K562 (cell line): ENCODE data around the gene EMC8. TPM values are rescaled to one million over a fixed set of nuclear protein-coding genes. Genes with fewer than 3 reads are reported as not detected.
A peak's percentile ranks its signal among the peaks of the same experiment; 100 is the strongest.

Experiments
- CHAMP1 ChIP-seq: fragments of 450-650 bp; IDR thresholded peaks from 2 replicates; pipeline ENCODE4 v1.6.1; 2016; ENCODE audit warnings: mild to moderate bottlenecking
- CHD1 ChIP-seq: fragments of 200-600 bp; sonication (generic); IDR thresholded peaks from one replicate; pipeline ENCODE4 v1.6.1; 2012; ENCODE audit warnings: mild to moderate bottlenecking, moderate library complexity, low read length, inconsistent platforms
- CTCFL ChIP-seq: IDR thresholded peaks from 2 replicates; pipeline ENCODE4 v1.6.1; 2011; ENCODE audit warnings: borderline replicate concordance, low read depth, mild to moderate bottlenecking, moderate library complexity, low read length; ENCODE audit not compliant: insufficient read depth, poor library complexity, severe bottlenecking
- CXXC5 ChIP-seq: fragments of 250-450 bp; sonication (Bioruptor Pico); IDR thresholded peaks from 2 replicates; pipeline ENCODE4 v1.8.0; 2022; ENCODE audit warnings: inconsistent platforms, mild to moderate bottlenecking, moderate library complexity
- DNMT1 ChIP-seq: fragments of 450-650 bp; IDR thresholded peaks from 2 replicates; pipeline ENCODE4 v1.6.1; 2016; ENCODE audit warnings: antibody characterized with exemption, mild to moderate bottlenecking
- DPF2 ChIP-seq: fragments of 450-650 bp; IDR thresholded peaks from 2 replicates; pipeline ENCODE4 v1.6.1; 2016
- FOXP1 ChIP-seq: sonication (generic); formaldehyde crosslinking; IDR thresholded peaks from 2 replicates; pipeline ENCODE4 v1.8.0; 2022; ENCODE audit warnings: mild to moderate bottlenecking, missing genetic modification reagents
- GTF2E2 ChIP-seq: fragments of 200-800 bp; sonication (Bioruptor generic); IDR thresholded peaks from 2 replicates; pipeline ENCODE4 v1.6.1; 2016; ENCODE audit warnings: missing genetic modification characterization, missing compliant biosample characterization
- KAT8 ChIP-seq: fragments of 450-650 bp; IDR thresholded peaks from 2 replicates; pipeline ENCODE4 v1.6.1; 2016; ENCODE audit warnings: low read depth, mild to moderate bottlenecking
- KHSRP ChIP-seq: fragments of 450-650 bp; IDR thresholded peaks from 2 replicates; pipeline ENCODE4 v1.6.1; 2017
- MIER1 ChIP-seq: fragments of 450-650 bp; IDR thresholded peaks from 2 replicates; pipeline ENCODE4 v1.6.1; 2016; ENCODE audit warnings: antibody characterized with exemption, mild to moderate bottlenecking, low read depth
- NCOA1 ChIP-seq: fragments of 450-650 bp; IDR thresholded peaks from 2 replicates; pipeline ENCODE4 v1.6.1; 2016; ENCODE audit warnings: low read depth
- NONO ChIP-seq, 2 experiments: fragments of 200-400 bp in 1 of 2; fragments of 450-650 bp in 1 of 2; formaldehyde crosslinking in 1 of 2; IDR thresholded peaks; 2 replicates each; pipeline ENCODE4 v1.6.1; 2017; ENCODE audit warnings: low read depth in 2 of 2, mild to moderate bottlenecking in 2 of 2, moderate library complexity in 2 of 2, low read length in 1 of 2
- NR2C1 ChIP-seq, 2 experiments: fragments of 450-650 bp; IDR thresholded peaks; 2 replicates each; pipeline ENCODE4 v1.6.1; 2017; ENCODE audit warnings: mild to moderate bottlenecking in 2 of 2, antibody characterized with exemption in 1 of 2, inconsistent platforms in 1 of 2, missing compliant biosample characterization in 1 of 2, missing genetic modification characterization in 1 of 2
- NR2C2 ChIP-seq, 2 experiments: fragments of 200-800 bp in 1 of 2; sonication (Bioruptor generic) in 1 of 2; sonication (generic) in 1 of 2; formaldehyde crosslinking in 1 of 2; IDR thresholded peaks; 2 replicates each; pipeline versions ENCODE4 v1.6.1 to v1.8.0; 2016 to 2022; ENCODE audit warnings: mild to moderate bottlenecking in 1 of 2, missing compliant biosample characterization in 1 of 2, missing genetic modification characterization in 1 of 2, missing genetic modification reagents in 1 of 2
- PCBP2 ChIP-seq: fragments of 200-400 bp; formaldehyde crosslinking; IDR thresholded peaks from 2 replicates; pipeline ENCODE4 v1.6.1; 2018; ENCODE audit warnings: low read length, low read depth, mild to moderate bottlenecking, moderate library complexity; ENCODE audit not compliant: poor library complexity, severe bottlenecking
- RBM25 ChIP-seq: fragments of 200-400 bp; formaldehyde crosslinking; IDR thresholded peaks from 2 replicates; pipeline ENCODE4 v1.6.1; 2018; ENCODE audit warnings: low read length, low read depth, moderate library complexity; ENCODE audit not compliant: severe bottlenecking
- SRSF7 ChIP-seq: fragments of 200-400 bp; formaldehyde crosslinking; optimal IDR thresholded peaks from 2 replicates; pipeline ENCODE3; 2017; ENCODE audit warnings: mild to moderate bottlenecking, low read depth, low read length
- STAG1 ChIP-seq: sonication (generic); formaldehyde crosslinking; IDR thresholded peaks from 2 replicates; pipeline ENCODE4 v1.5.0; 2020; ENCODE audit warnings: missing genetic modification reagents, borderline replicate concordance
- USF1 ChIP-seq: sonication (generic); formaldehyde crosslinking; IDR thresholded peaks from 2 replicates; pipeline ENCODE4 v1.9.0; 2022; ENCODE audit warnings: mild to moderate bottlenecking, missing genetic modification reagents
- ZNF224 ChIP-seq: sonication (generic); formaldehyde crosslinking; IDR thresholded peaks from 2 replicates; pipeline ENCODE4 v1.8.0; 2022; ENCODE audit warnings: mild to moderate bottlenecking, missing genetic modification reagents
- ZNF655 ChIP-seq: fragments of 250-450 bp; sonication (Bioruptor Pico); IDR thresholded peaks from 2 replicates; pipeline ENCODE4 v1.5.0; 2021
- polyA plus RNA-seq, 8 experiments: library from polyadenylated mRNA; depleted of rRNA in 4 of 8; stranded (reverse) in 5 of 8; unstranded in 3 of 8; fragments of >200 nt; fragmentation: Nextera tagmentation in 2 of 8; fragmentation: Illumina TruSeq in 1 of 8; extraction: Ambion mirVana in 2 of 8; extraction: Trizol in 1 of 8; gene quantifications; 2 replicates each; pipeline versions ENCODE4 v1.2.1 to v1.2.3, GENCODE V29; 2011 to 2014; ENCODE audit warnings: inconsistent platforms in 1 of 8, missing spikeins in 1 of 8
- total RNA-seq, 7 experiments: library from RNA; depleted of rRNA in 6 of 7; stranded (reverse); fragments of >200 nt in 6 of 7; fragmentation: Illumina TruSeq in 2 of 7; extraction: Trizol in 2 of 7; gene quantifications; 2 replicates each; pipeline versions ENCODE4 v1.2.1 to v1.2.3, GENCODE V29; 2011 to 2021; ENCODE audit warnings: low replicate concordance in 1 of 7

Gene EMC8
- total and polyA plus RNA-seq, 9 of the 15 experiments (the other 6 are each of a cell fraction or from before 2014, with no cell fraction given) = 11.4 to 81.8 (median 48.6) TPM

GRCh38 chr16:85821390-85822135 lies 22.2 kb upstream of the EMC8 start (continued):
- no peak for TF ChIP-seq USF1 (CRISPR knock-in tag)
- TF ChIP-seq DNMT1 = no peak
- TF ChIP-seq MIER1 = no peak
- TF ChIP-seq ZNF224 (CRISPR knock-in tag) = no peak
- TF ChIP-seq FOXP1 (CRISPR knock-in tag) = no peak
- TF ChIP-seq PCBP2 = no peak
- TF ChIP-seq CXXC5 (CRISPR knock-in tag) = peak; percentile 54
- TF ChIP-seq NR2C1 (IDR thresholded peaks at IDR 0.05) = peak; percentile 37; the same call in 1 of the 2 replicates
- no peak for TF ChIP-seq NR2C1 (tag; IDR thresholded peaks at IDR 0.05)
- TF ChIP-seq KAT8 = no peak
- no peak for TF ChIP-seq CHD1
- no peak for TF ChIP-seq RBM25
- 0 out of 4 replicates have a peak, but pooled peaks of 1 of the 2 experiments have one; percentile 40 for TF ChIP-seq NONO (IDR thresholded peaks at IDR 0.05; ENCODE audit: low read depth in 2 of 2, low read length in 1 of 2)
- TF ChIP-seq SRSF7 = no peak
- no peak for TF ChIP-seq CHAMP1
- no peak for TF ChIP-seq NR2C2 (CRISPR knock-in tag; IDR thresholded peaks at IDR 0.05)
- TF ChIP-seq NR2C2 (tag; IDR thresholded peaks at IDR 0.05) = no peak
- TF ChIP-seq ZNF655 (CRISPR knock-in tag) = no peak
- TF ChIP-seq CTCFL = peak; percentile 78
- peak; percentile 91; the same call in 1 of the 2 replicates for TF ChIP-seq STAG1 (CRISPR knock-in tag)
- TF ChIP-seq GTF2E2 (tag) = no peak
- TF ChIP-seq DPF2 = no peak
- TF ChIP-seq KHSRP = no peak
- TF ChIP-seq NCOA1 = no peak
